ENCODE data around the gene EGFL7.

DNA sequence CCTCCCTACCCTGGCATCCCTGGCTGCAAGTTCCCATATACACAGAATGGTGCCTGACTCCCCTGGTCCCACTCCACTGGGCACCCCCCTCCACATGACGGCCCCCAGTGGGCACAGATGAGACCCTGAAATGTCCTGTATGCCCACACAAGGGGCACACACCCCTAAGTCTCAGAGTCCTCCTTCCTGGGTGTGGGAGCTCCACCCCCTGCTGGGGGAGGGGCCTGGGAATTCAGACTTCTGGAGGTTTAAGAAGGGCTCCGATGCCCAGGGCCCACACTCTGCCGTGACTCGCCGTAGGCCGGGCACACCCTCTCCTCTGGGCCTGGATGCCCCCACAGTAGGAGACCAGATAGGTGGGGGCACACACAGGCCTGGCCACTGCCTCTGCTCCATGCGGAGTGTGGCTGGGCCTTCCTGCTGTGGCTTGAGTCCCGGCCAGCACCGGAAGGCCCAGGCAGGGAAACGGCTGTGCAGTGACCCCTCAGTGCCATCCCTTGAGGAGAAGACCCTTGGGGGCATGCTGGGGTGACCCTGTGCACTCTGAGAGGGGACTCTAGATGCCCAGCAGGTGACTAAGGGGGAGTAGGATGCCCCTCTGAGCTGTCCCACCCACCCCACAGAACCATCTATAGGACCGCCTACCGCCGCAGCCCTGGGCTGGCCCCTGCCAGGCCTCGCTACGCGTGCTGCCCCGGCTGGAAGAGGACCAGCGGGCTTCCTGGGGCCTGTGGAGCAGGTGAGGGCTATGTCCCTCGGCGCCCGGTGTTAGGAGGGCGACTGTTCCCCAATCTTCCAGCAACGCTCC lies 6.5 kb downstream of the EGFL7 start:
- TF ChIP-seq CTCF (IDR thresholded peaks at IDR 0.05) (no peak), POLR2A (IDR thresholded peaks at IDR 0.05) (no peak), POLR2AphosphoS5 (IDR thresholded peaks at IDR 0.05; ENCODE audit: insufficient read depth in 1 of 2, low read depth in 1 of 2) (no peak)

Data from vagina (tissue), 2 donors.